ENCODE measurements around the gene TMEM126A. TPM values are rescaled to one million over a fixed set of nuclear protein-coding genes. Genes with fewer than 3 reads are reported as not detected.

The TMEM126A gene
- total RNA-seq, 1 donor from 2014 or later, result 40.8 TPM

GRCh38 chr11:85628771-85629341 is 18.9 kb upstream of the TMEM126A start:
- H3K27me3 ChIP-seq (ENCODE audit: control insufficient read depth, insufficient read depth, low read length), result no peaks in the 10 kb centered on the region
- no peak for DNase-seq (ENCODE audit: low read depth)
- no peak for FAIRE-seq
- TF ChIP-seq CTCF (IDR thresholded peaks at IDR 0.05; ENCODE audit: insufficient read depth, low read length, severe bottlenecking), result no peak
- H3K36me3 ChIP-seq (ENCODE audit: control insufficient read depth, insufficient read depth, low read length), result no peaks in the 10 kb centered on the region
- peak overlapping the region; percentile 66 for H3K4me3 ChIP-seq (ENCODE audit: low read depth, low read length)

GRCh38 chr11:85634747-85635146 is 13.0 kb upstream of the TMEM126A start:
- Histone ChIP-seq H3K27me3 (ENCODE audit: control insufficient read depth, insufficient read depth, low read length) (no peaks in the 10 kb centered on the region), H3K36me3 (ENCODE audit: control insufficient read depth, insufficient read depth, low read length) (no peaks in the 10 kb centered on the region), H3K4me3 (ENCODE audit: low read depth, low read length) (no peak overlapping the region)
- FAIRE-seq (no peak), DNase-seq (ENCODE audit: low read depth) (no peak)
- TF ChIP-seq CTCF (IDR thresholded peaks at IDR 0.05; ENCODE audit: insufficient read depth, low read length, severe bottlenecking), result no peak

- TF ChIP-seq CTCF (IDR thresholded peaks at IDR 0.05; ENCODE audit: insufficient read depth, low read length, severe bottlenecking), result no peak
- Histone ChIP-seq H3K36me3 (ENCODE audit: control insufficient read depth, insufficient read depth, low read length) (no peaks in the 10 kb centered on the region), H3K4me3 (ENCODE audit: low read depth, low read length) (no peak overlapping the region), H3K27me3 (ENCODE audit: control insufficient read depth, insufficient read depth, low read length) (no peaks in the 10 kb centered on the region)
- DNase-seq (ENCODE audit: low read depth), result no peak
- FAIRE-seq, result no peak
These were observed 4.6 kb upstream of the TMEM126A start for GRCh38 chr11:85643191-85643614.

- no peak for TF ChIP-seq CTCF (IDR thresholded peaks at IDR 0.05; ENCODE audit: insufficient read depth, low read length, severe bottlenecking)
- H3K27me3 ChIP-seq (ENCODE audit: control insufficient read depth, insufficient read depth, low read length), result no peaks in the 10 kb centered on the region
- H3K4me3 ChIP-seq (ENCODE audit: low read depth, low read length), result peak overlapping the region; percentile 61
- no peaks in the 10 kb centered on the region for H3K36me3 ChIP-seq (ENCODE audit: control insufficient read depth, insufficient read depth, low read length)
- FAIRE-seq, result no peak
- DNase-seq (ENCODE audit: low read depth), result no peak
These were observed 689 bp upstream of the TMEM126A start for GRCh38 chr11:85647078-85647477.

- TF ChIP-seq CTCF (IDR thresholded peaks at IDR 0.05; ENCODE audit: insufficient read depth, low read length, severe bottlenecking), result no peak
- H3K4me3 ChIP-seq (ENCODE audit: low read depth, low read length), result no peak overlapping the region
- no peaks in the 10 kb centered on the region for H3K27me3 ChIP-seq (ENCODE audit: control insufficient read depth, insufficient read depth, low read length)
- FAIRE-seq (no peak), DNase-seq (ENCODE audit: low read depth) (no peak)
- H3K36me3 ChIP-seq (ENCODE audit: control insufficient read depth, insufficient read depth, low read length), result no peaks in the 10 kb centered on the region
These were observed 3.4 kb downstream of the TMEM126A start for GRCh38 chr11:85651118-85651517.

Data from bronchial epithelial cell (primary cell).